ENCODE measurements around the gene RNF115.
"Not testable (repeated sequence)": the region's sequence is repeated elsewhere in the genome, so short reads cannot be mapped to it uniquely, and the experiment has no call there.

- TF ChIP-seq POLR2A, CTCF (IDR thresholded peaks at IDR 0.05): not testable (repeated sequence)
These were observed 1.0 kb downstream of the RNF115 start for GRCh38 chr1:145822779-145823331.
